Measurements from ENCODE around the gene PPHLN1.

PPHLN1 gene

GRCh38 chr12:42288544-42288943, 37.4 kb upstream of the PPHLN1 start:
- H3K36me3 ChIP-seq (ENCODE audit: control insufficient read depth, insufficient read depth, low read length): no peaks in the 10 kb centered on the region
- H3K9me3 ChIP-seq (ENCODE audit: control insufficient read depth, insufficient read depth, low read length): no peaks in the 10 kb centered on the region
- no peak overlapping the region for H3K9ac ChIP-seq (ENCODE audit: low read depth, low read length)
- H3K4me1 ChIP-seq (ENCODE audit: control insufficient read depth, insufficient read depth, low read length): no peaks in the 10 kb centered on the region
- no peak overlapping the region for H3K4me3 ChIP-seq (ENCODE audit: low read depth, low read length)
- H3K27me3 ChIP-seq (ENCODE audit: control insufficient read depth, insufficient read depth, low read length): no peaks in the 10 kb centered on the region

- H3K27me3 ChIP-seq (ENCODE audit: control insufficient read depth, insufficient read depth, low read length): no peaks in the 10 kb centered on the region
- no peak overlapping the region for H3K4me3 ChIP-seq (ENCODE audit: low read depth, low read length)
- no peaks in the 10 kb centered on the region for H3K9me3 ChIP-seq (ENCODE audit: control insufficient read depth, insufficient read depth, low read length)
- H3K36me3 ChIP-seq (ENCODE audit: control insufficient read depth, insufficient read depth, low read length): no peaks in the 10 kb centered on the region
- no peaks in the 10 kb centered on the region for H3K4me1 ChIP-seq (ENCODE audit: control insufficient read depth, insufficient read depth, low read length)
- H3K9ac ChIP-seq (ENCODE audit: low read depth, low read length): no peak overlapping the region
Observed at GRCh38 chr12:42291680-42292079, 34.3 kb upstream of the PPHLN1 start.

GRCh38 chr12:42296503-42297109, 29.4 kb upstream of the PPHLN1 start:
- H3K4me1 ChIP-seq (ENCODE audit: control insufficient read depth, insufficient read depth, low read length): no peaks in the 10 kb centered on the region
- H3K9ac ChIP-seq (ENCODE audit: low read depth, low read length): no peak overlapping the region
- no peaks in the 10 kb centered on the region for H3K36me3 ChIP-seq (ENCODE audit: control insufficient read depth, insufficient read depth, low read length)
- no peaks in the 10 kb centered on the region for H3K9me3 ChIP-seq (ENCODE audit: control insufficient read depth, insufficient read depth, low read length)
- H3K4me3 ChIP-seq (ENCODE audit: low read depth, low read length): no peak overlapping the region
- no peaks in the 10 kb centered on the region for H3K27me3 ChIP-seq (ENCODE audit: control insufficient read depth, insufficient read depth, low read length)

DNA sequence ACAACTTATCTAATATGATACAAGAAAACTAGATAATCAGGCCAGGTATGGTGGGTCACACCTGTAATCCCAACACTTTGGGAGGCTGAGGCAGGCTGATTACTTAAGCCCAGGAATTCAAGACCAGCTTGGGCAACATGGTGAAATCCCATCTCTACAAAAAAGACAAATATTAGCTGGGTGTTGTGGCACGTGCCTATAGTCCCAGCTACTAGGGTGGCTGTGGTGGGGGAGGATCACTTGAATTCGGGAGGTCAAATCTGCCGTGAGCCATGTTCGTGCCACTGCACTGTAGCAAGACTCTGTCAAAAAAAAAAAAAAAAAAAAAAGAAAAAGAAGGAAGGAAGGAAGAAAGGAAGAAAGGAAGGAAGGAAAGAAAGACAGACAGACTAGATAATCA, 27.1 kb upstream of the PPHLN1 start:
- no peaks in the 10 kb centered on the region for H3K4me1 ChIP-seq (ENCODE audit: control insufficient read depth, insufficient read depth, low read length)
- no peak overlapping the region for H3K9ac ChIP-seq (ENCODE audit: low read depth, low read length)
- H3K27me3 ChIP-seq (ENCODE audit: control insufficient read depth, insufficient read depth, low read length): no peaks in the 10 kb centered on the region
- no peaks in the 10 kb centered on the region for H3K9me3 ChIP-seq (ENCODE audit: control insufficient read depth, insufficient read depth, low read length)
- no peaks in the 10 kb centered on the region for H3K36me3 ChIP-seq (ENCODE audit: control insufficient read depth, insufficient read depth, low read length)
- no peak overlapping the region for H3K4me3 ChIP-seq (ENCODE audit: low read depth, low read length)

- H3K4me3 ChIP-seq (ENCODE audit: low read depth, low read length): no peak overlapping the region
Observed at GRCh38 chr12:42299392-42300308, 26.3 kb upstream of the PPHLN1 start.

DNA sequence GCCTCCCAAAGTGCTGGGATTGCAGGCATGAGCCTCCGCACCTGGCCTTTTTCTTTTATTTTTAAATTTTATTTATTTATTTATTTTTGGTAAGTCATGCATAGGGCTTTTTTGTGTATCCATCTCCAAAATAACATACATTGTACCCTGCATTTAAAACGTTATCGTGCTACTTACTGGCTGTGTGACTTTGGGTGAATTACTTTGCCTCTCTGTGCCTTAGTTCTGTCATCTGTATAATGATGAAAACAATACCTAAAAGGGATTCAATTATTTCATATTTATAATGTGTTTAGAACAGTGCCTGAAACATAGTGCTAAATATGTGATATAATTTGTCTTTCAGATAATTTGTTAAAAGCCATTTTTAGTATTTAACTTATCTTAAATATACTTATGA, 19.7 kb upstream of the PPHLN1 start:
- no peaks in the 10 kb centered on the region for H3K27me3 ChIP-seq (ENCODE audit: control insufficient read depth, insufficient read depth, low read length)
- H3K4me1 ChIP-seq (ENCODE audit: control insufficient read depth, insufficient read depth, low read length): no peaks in the 10 kb centered on the region
- H3K9ac ChIP-seq (ENCODE audit: low read depth, low read length): no peak overlapping the region
- no peaks in the 10 kb centered on the region for H3K36me3 ChIP-seq (ENCODE audit: control insufficient read depth, insufficient read depth, low read length)
- no peaks in the 10 kb centered on the region for H3K9me3 ChIP-seq (ENCODE audit: control insufficient read depth, insufficient read depth, low read length)
- no peak overlapping the region for H3K4me3 ChIP-seq (ENCODE audit: low read depth, low read length)

More at GRCh38 chr12:42299392-42300308, 26.3 kb upstream of the PPHLN1 start:
- Histone ChIP-seq H3K9me3 (ENCODE audit: control insufficient read depth, insufficient read depth, low read length) (no peaks in the 10 kb centered on the region), H3K36me3 (ENCODE audit: control insufficient read depth, insufficient read depth, low read length) (no peaks in the 10 kb centered on the region), H3K4me1 (ENCODE audit: control insufficient read depth, insufficient read depth, low read length) (no peaks in the 10 kb centered on the region), H3K9ac (ENCODE audit: low read depth, low read length) (no peak overlapping the region), H3K27me3 (ENCODE audit: control insufficient read depth, insufficient read depth, low read length) (no peaks in the 10 kb centered on the region)

DNA sequence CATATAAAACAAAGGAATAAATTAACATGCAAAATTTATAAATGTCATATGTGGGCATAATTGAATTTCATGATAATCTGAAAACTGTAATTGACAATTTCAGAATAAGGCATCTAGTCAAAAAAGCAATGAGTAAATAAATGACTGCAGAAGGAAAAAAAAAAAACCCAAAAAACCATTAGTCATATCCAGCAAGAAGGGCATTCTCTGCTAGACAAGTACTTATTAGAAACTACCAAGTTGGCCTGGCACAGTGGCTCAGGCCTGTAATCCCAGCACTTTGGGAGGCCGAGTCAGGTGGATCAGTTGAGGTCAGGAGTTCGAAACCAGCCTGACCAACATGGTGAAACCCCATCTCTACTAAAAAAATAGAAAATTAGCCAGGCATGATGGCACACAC, 17.6 kb upstream of the PPHLN1 start:
- Histone ChIP-seq H3K9ac (ENCODE audit: low read depth, low read length) (no peak overlapping the region), H3K36me3 (ENCODE audit: control insufficient read depth, insufficient read depth, low read length) (no peaks in the 10 kb centered on the region)

GRCh38 chr12:42309996-42310395, 16.0 kb upstream of the PPHLN1 start:
- no peaks in the 10 kb centered on the region for H3K9me3 ChIP-seq (ENCODE audit: control insufficient read depth, insufficient read depth, low read length)
- H3K9ac ChIP-seq (ENCODE audit: low read depth, low read length): no peak overlapping the region
- no peaks in the 10 kb centered on the region for H3K36me3 ChIP-seq (ENCODE audit: control insufficient read depth, insufficient read depth, low read length)
- no peak overlapping the region for H3K4me3 ChIP-seq (ENCODE audit: low read depth, low read length)
- no peaks in the 10 kb centered on the region for H3K4me1 ChIP-seq (ENCODE audit: control insufficient read depth, insufficient read depth, low read length)
- no peaks in the 10 kb centered on the region for H3K27me3 ChIP-seq (ENCODE audit: control insufficient read depth, insufficient read depth, low read length)

More for the DNA sequence above, 17.6 kb upstream of the PPHLN1 start:
- Histone ChIP-seq H3K27me3 (ENCODE audit: control insufficient read depth, insufficient read depth, low read length) (no peaks in the 10 kb centered on the region), H3K4me3 (ENCODE audit: low read depth, low read length) (no peak overlapping the region), H3K4me1 (ENCODE audit: control insufficient read depth, insufficient read depth, low read length) (no peaks in the 10 kb centered on the region), H3K9me3 (ENCODE audit: control insufficient read depth, insufficient read depth, low read length) (no peaks in the 10 kb centered on the region)

- no peaks in the 10 kb centered on the region for H3K4me1 ChIP-seq (ENCODE audit: control insufficient read depth, insufficient read depth, low read length)
Observed at GRCh38 chr12:42315108-42315507, 10.9 kb upstream of the PPHLN1 start.

DNA sequence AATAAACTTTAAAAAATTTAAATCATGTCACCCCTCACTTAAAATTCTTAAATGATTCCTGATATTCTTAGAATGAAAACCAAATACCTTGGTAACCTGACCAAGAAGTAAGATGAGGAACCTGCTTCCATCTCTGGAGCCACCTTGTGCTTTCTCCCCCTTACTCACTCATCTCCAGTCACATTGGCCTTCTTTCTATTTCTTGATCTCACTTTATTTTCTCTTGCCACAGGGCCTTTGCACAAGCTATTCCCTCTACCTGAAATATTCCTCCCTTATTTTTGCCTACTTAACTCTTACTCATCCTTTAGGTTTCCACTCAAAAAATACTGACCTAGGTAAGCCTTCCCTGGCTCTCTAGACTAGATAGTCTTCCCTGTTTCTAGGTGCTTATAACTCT, 5.2 kb upstream of the PPHLN1 start:
- Histone ChIP-seq H3K36me3 (ENCODE audit: control insufficient read depth, insufficient read depth, low read length) (no peaks in the 10 kb centered on the region), H3K4me1 (ENCODE audit: control insufficient read depth, insufficient read depth, low read length) (no peaks in the 10 kb centered on the region), H3K9me3 (ENCODE audit: control insufficient read depth, insufficient read depth, low read length) (no peaks in the 10 kb centered on the region), H3K27me3 (ENCODE audit: control insufficient read depth, insufficient read depth, low read length) (no peaks in the 10 kb centered on the region), H3K4me3 (ENCODE audit: low read depth, low read length) (no peak overlapping the region), H3K9ac (ENCODE audit: low read depth, low read length) (no peak overlapping the region)

More at GRCh38 chr12:42315108-42315507, 10.9 kb upstream of the PPHLN1 start:
- Histone ChIP-seq H3K9me3 (ENCODE audit: control insufficient read depth, insufficient read depth, low read length) (no peaks in the 10 kb centered on the region), H3K36me3 (ENCODE audit: control insufficient read depth, insufficient read depth, low read length) (no peaks in the 10 kb centered on the region), H3K27me3 (ENCODE audit: control insufficient read depth, insufficient read depth, low read length) (no peaks in the 10 kb centered on the region), H3K4me3 (ENCODE audit: low read depth, low read length) (no peak overlapping the region), H3K9ac (ENCODE audit: low read depth, low read length) (no peak overlapping the region)

DNA sequence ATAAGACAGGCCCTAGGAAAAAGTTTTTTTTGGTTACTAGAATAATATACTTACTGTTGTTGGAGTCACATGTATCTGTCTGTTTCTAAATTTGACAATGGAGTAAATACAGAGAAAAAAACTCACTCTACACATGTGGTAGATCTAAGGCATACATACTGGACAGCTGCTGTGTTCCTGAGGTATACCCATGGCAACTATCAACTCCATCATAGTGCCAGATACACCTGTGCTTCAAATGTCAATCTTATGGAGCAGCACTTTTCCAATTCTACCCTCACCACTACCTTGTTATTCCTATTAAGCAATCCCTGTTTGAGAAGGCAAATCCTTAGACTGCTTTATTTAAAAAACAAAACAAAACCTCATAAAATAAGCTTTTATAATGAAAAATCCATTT, 3.4 kb upstream of the PPHLN1 start:
- no peaks in the 10 kb centered on the region for H3K36me3 ChIP-seq (ENCODE audit: control insufficient read depth, insufficient read depth, low read length)

GRCh38 chr12:42323856-42324255, 2.1 kb upstream of the PPHLN1 start:
- Histone ChIP-seq H3K9ac (ENCODE audit: low read depth, low read length) (no peak overlapping the region), H3K4me1 (ENCODE audit: control insufficient read depth, insufficient read depth, low read length) (no peaks in the 10 kb centered on the region), H3K36me3 (ENCODE audit: control insufficient read depth, insufficient read depth, low read length) (no peaks in the 10 kb centered on the region), H3K4me3 (ENCODE audit: low read depth, low read length) (no peak overlapping the region), H3K27me3 (ENCODE audit: control insufficient read depth, insufficient read depth, low read length) (no peaks in the 10 kb centered on the region), H3K9me3 (ENCODE audit: control insufficient read depth, insufficient read depth, low read length) (no peaks in the 10 kb centered on the region)

More for the DNA sequence above, 3.4 kb upstream of the PPHLN1 start:
- H3K4me3 ChIP-seq (ENCODE audit: low read depth, low read length): no peak overlapping the region
- H3K9me3 ChIP-seq (ENCODE audit: control insufficient read depth, insufficient read depth, low read length): no peaks in the 10 kb centered on the region
- no peak overlapping the region for H3K9ac ChIP-seq (ENCODE audit: low read depth, low read length)
- H3K27me3 ChIP-seq (ENCODE audit: control insufficient read depth, insufficient read depth, low read length): no peaks in the 10 kb centered on the region
- H3K4me1 ChIP-seq (ENCODE audit: control insufficient read depth, insufficient read depth, low read length): no peaks in the 10 kb centered on the region

Measured in iPS-15b (cell line).